DOHH2 (cell line): ENCODE data around the gene PLA2G4E.

ENCODE experiments used
- H3F3A ChIP-seq: fragments of 200-600 bp; sonication (generic), shearing (Covaris generic); 2 replicates; pipeline ENCODE4 v1.6.0; 2016; ENCODE audit warnings: antibody characterized with exemption, mild to moderate bottlenecking; ENCODE audit not compliant: control insufficient read depth, insufficient read depth
- H3K27ac ChIP-seq: fragments of 200-600 bp; sonication (generic); 2 replicates; pipeline ENCODE4 v1.5.1; 2014; ENCODE audit warnings: low read depth, mild to moderate bottlenecking, low read length, moderate library complexity
- H3K27me3 ChIP-seq: fragments of 200-600 bp; sonication (generic); 2 replicates; pipeline ENCODE4 v1.6.1; 2014; ENCODE audit warnings: mild to moderate bottlenecking, low read length, mixed read lengths; ENCODE audit not compliant: control insufficient read depth
- H3K36me3 ChIP-seq: fragments of 200-600 bp; sonication (generic); 2 replicates; pipeline ENCODE4 v1.6.1; 2014; ENCODE audit warnings: mild to moderate bottlenecking, low read length, moderate library complexity, mixed read lengths; ENCODE audit not compliant: control insufficient read depth
- H3K4me1 ChIP-seq: fragments of 200-600 bp; sonication (generic); 2 replicates; pipeline ENCODE4 v1.6.1; 2014; ENCODE audit warnings: mild to moderate bottlenecking, low read length, mixed read lengths; ENCODE audit not compliant: control insufficient read depth
- H3K4me2 ChIP-seq: fragments of 200-600 bp; sonication (generic); 2 replicates; pipeline ENCODE4 v1.6.0; 2014; ENCODE audit warnings: mild to moderate bottlenecking, low read length, moderate library complexity
- H3K4me3 ChIP-seq: fragments of 200-600 bp; sonication (generic); 2 replicates; pipeline ENCODE4 v1.5.1; 2014; ENCODE audit warnings: mild to moderate bottlenecking, low read length, mixed read lengths
- H3K79me2 ChIP-seq: fragments of 200-600 bp; sonication (generic); 2 replicates; pipeline ENCODE4 v1.6.1; 2014; ENCODE audit warnings: mild to moderate bottlenecking, low read length, mixed read lengths; ENCODE audit not compliant: control insufficient read depth
- H3K9me2 ChIP-seq: fragments of 200-600 bp; sonication (generic); replicated peaks from 2 replicates; pipeline ENCODE4 v1.6.1; 2014; ENCODE audit warnings: mild to moderate bottlenecking, low read length, mixed read lengths; ENCODE audit not compliant: control insufficient read depth
- H3K9me3 ChIP-seq: fragments of 200-600 bp; sonication (generic); 2 replicates; pipeline ENCODE4 v1.6.1; 2014; ENCODE audit warnings: antibody characterized with exemption, low read length, mixed read lengths; ENCODE audit not compliant: control insufficient read depth, insufficient read depth
- H4K20me1 ChIP-seq: fragments of 200-600 bp; sonication (generic); 2 replicates; pipeline ENCODE4 v1.6.0; 2014; ENCODE audit warnings: low read depth, mild to moderate bottlenecking, antibody characterized with exemption, low read length, moderate library complexity; ENCODE audit not compliant: control insufficient read depth, insufficient read depth
- EZH2phosphoT487 ChIP-seq: fragments of 200-600 bp; sonication (generic); IDR thresholded peaks from 2 replicates; pipeline ENCODE4 v1.6.1; 2017; ENCODE audit warnings: borderline replicate concordance, mild to moderate bottlenecking, antibody characterized with exemption, low read length, moderate library complexity, mixed read lengths
- TF ChIP-seq, protein P1 (sequence below): fragments of 200-600 bp; sonication (generic); IDR thresholded peaks from one replicate; pipeline ENCODE4 v1.5.1; 2014; ENCODE audit warnings: antibody characterized with exemption, mild to moderate bottlenecking, low read depth, low read length; ENCODE audit not compliant: poor library complexity, severe bottlenecking

Gene PLA2G4E

DNA sequence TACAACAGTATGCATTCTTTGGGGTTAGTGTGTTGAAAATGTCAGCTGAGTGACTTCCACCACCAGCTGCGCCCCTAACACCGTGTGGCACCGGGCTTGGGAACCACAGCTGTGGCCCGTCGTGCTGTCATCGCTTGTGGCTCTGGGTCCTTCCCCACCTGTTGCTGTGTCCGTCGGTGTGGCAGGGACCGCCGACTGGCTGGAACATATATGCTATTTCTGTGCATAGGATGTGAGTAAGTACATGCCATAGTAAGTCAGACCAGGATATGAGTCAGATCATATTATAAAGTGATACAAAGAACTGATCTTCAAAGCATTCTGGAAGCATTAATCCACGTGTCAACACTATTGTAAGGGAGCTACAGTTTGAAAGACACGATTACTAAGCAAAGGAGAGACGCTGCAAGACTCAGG, 80.4 kb downstream of the PLA2G4E start:
- H3K9me3 ChIP-seq: no peaks in the 10 kb centered on the region
- H4K20me1 ChIP-seq: no peaks in the 10 kb centered on the region
- no peak overlapping the region for H3K27ac ChIP-seq
- no peak overlapping the region for H3K4me2 ChIP-seq
- no peak for TF ChIP-seq EZH2phosphoT487
- no peak overlapping the region for H3K4me3 ChIP-seq
- H3K79me2 ChIP-seq: no peaks in the 10 kb centered on the region
- peaks cover 2% of the 10 kb centered on the region; the same call in 1 of the 2 replicates for H3F3A ChIP-seq
- no peaks in the 10 kb centered on the region for H3K9me2 ChIP-seq
- peaks cover 2% of the 10 kb centered on the region; the same call in 1 of the 2 replicates for H3K36me3 ChIP-seq
- H3K27me3 ChIP-seq: no peaks in the 10 kb centered on the region
- peaks cover 20% of the 10 kb centered on the region for H3K4me1 ChIP-seq

DNA sequence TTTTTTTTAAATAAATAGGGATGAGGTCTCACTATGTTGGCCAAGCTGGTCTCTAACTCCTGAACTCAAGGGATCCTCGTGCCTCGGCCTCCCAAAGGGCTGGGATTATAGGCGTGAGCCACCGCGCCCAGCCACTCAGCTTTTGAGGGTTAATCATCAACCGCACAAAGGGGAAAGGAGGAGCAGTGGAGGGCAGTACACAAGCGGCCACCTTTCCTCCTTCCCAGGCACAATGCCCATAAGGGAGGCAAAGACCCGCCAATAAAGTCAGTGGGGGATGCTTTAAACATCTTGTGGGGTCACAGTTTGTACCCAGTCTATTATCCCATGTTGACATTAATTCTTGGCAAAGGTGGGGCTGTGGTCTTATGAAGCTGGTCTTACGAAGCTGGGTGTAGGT, 80.9 kb downstream of the PLA2G4E start:
- Histone ChIP-seq H3F3A (peaks cover 2% of the 10 kb centered on the region; the same call in 1 of the 2 replicates), H3K79me2 (no peaks in the 10 kb centered on the region), H3K27ac (no peak overlapping the region), H4K20me1 (no peaks in the 10 kb centered on the region), H3K9me2 (no peaks in the 10 kb centered on the region), H3K27me3 (no peaks in the 10 kb centered on the region), H3K36me3 (peaks cover 2% of the 10 kb centered on the region; the same call in 1 of the 2 replicates), H3K4me3 (no peak overlapping the region), H3K4me2 (no peak overlapping the region), H3K9me3 (no peaks in the 10 kb centered on the region), H3K4me1 (peaks cover 25% of the 10 kb centered on the region)
- TF ChIP-seq, protein P1, sequence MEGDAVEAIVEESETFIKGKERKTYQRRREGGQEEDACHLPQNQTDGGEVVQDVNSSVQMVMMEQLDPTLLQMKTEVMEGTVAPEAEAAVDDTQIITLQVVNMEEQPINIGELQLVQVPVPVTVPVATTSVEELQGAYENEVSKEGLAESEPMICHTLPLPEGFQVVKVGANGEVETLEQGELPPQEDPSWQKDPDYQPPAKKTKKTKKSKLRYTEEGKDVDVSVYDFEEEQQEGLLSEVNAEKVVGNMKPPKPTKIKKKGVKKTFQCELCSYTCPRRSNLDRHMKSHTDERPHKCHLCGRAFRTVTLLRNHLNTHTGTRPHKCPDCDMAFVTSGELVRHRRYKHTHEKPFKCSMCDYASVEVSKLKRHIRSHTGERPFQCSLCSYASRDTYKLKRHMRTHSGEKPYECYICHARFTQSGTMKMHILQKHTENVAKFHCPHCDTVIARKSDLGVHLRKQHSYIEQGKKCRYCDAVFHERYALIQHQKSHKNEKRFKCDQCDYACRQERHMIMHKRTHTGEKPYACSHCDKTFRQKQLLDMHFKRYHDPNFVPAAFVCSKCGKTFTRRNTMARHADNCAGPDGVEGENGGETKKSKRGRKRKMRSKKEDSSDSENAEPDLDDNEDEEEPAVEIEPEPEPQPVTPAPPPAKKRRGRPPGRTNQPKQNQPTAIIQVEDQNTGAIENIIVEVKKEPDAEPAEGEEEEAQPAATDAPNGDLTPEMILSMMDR: no peak
- TF ChIP-seq EZH2phosphoT487: no peak

DNA sequence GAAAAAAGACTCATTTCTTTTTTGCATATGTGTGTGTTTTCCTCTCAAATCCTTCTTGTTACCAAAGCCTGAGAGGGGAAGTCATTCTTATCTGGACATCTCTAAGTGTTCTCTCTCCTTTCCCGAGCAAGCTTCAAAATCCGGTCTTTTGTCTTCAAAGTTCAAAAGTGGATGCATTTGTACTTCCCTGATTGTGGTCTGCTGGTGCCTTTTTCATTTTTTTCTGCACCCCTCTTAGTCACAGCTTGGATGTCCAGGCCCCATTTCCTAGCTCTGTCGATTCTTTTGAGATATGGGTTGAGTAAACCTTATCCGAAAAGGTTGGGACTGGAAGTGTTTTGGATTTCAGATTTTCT, 83.3 kb downstream of the PLA2G4E start:
- Histone ChIP-seq H3K4me3 (no peak overlapping the region), H3K9me2 (no peaks in the 10 kb centered on the region), H3K4me2 (no peak overlapping the region), H3K27me3 (no peaks in the 10 kb centered on the region), H3K27ac (no peak overlapping the region), H3K79me2 (no peaks in the 10 kb centered on the region), H3K9me3 (no peaks in the 10 kb centered on the region), H3F3A (peaks cover 2% of the 10 kb centered on the region; the same call in 1 of the 2 replicates), H3K36me3 (peaks cover 2% of the 10 kb centered on the region; the same call in 1 of the 2 replicates), H4K20me1 (no peaks in the 10 kb centered on the region), H3K4me1 (peaks cover 33% of the 10 kb centered on the region)
- TF ChIP-seq, protein P1: no peak
- no peak for TF ChIP-seq EZH2phosphoT487

DNA sequence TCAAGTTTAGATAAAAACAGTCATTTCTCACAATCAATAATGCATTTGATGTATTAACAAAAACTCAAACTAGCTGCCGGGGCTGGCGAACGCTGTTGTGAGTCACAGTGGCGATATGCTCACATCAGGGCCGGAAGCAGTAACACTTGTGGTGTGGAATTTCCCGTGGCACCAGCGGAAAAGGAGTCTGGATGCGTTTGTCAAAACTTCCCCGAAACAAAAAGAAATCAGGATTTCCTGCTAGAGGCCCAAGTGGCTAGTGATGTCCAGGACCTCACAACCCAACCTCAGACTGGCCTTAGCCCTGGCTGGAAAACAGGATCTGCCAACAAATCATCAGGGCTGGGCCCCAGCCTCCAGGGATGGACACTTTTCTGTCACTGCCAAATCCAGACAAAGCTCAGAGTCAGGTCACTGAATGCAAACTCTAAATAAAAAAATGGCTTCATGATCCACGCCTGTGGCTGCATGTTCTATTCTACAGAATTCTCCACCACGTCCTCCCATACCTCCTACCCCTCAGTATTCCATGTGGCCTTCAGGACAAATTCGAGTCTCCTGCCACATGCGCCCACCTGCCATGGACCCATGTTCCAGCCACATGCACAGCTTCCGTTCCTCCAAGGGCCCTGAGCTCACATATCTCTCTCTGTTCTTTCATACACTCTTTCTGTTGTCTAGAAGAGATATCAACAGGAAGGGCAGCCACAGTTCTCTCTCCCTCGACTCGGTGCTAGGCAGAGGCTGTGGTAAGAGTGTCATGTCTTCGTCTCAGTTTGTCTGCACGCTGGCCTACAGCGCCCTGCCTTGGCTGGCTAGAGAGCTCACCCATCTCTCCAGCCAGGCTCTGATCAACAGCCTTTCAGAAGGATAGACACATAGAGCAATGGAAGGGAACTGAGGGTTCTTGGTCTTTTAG, 83.9 kb downstream of the PLA2G4E start:
- Histone ChIP-seq H3K4me2 (peak overlapping the region; percentile 14; the same call in 1 of the 2 replicates), H4K20me1 (no peaks in the 10 kb centered on the region), H3K4me3 (no peak overlapping the region), H3K27ac (no peak overlapping the region), H3K27me3 (no peaks in the 10 kb centered on the region), H3K36me3 (peaks cover 2% of the 10 kb centered on the region; the same call in 1 of the 2 replicates), H3K4me1 (peaks cover 33% of the 10 kb centered on the region), H3F3A (peaks cover 2% of the 10 kb centered on the region; the same call in 1 of the 2 replicates), H3K9me2 (no peaks in the 10 kb centered on the region), H3K9me3 (no peaks in the 10 kb centered on the region), H3K79me2 (no peaks in the 10 kb centered on the region)
- TF ChIP-seq, protein P1: peak; percentile 32
- no peak for TF ChIP-seq EZH2phosphoT487
